HCT116 (cell line): ENCODE measurements around the gene SDC3.

Experiments
- ATF3 ChIP-seq: IDR thresholded peaks from 2 replicates; pipeline ENCODE4 v1.6.1; 2012
- CTCF ChIP-seq, 3 experiments: fragments of 200-600 bp in 1 of 3; sonication (generic) in 1 of 3; IDR thresholded peaks in 2 of 3; conservative IDR thresholded peaks in 1 of 3; 2 replicates each; pipeline ENCODE4 v1.5.1; 2012 to 2017; ENCODE audit warnings: low read depth in 2 of 3, low read length in 2 of 3, antibody characterized with exemption in 1 of 3, borderline replicate concordance in 1 of 3, control low read depth in 1 of 3, mild to moderate bottlenecking in 1 of 3, mixed read lengths in 1 of 3, mixed run types in 1 of 3, moderate library complexity in 1 of 3; ENCODE audit not compliant: insufficient read depth in 1 of 3
- TCF7L2 ChIP-seq: IDR thresholded peaks from 2 replicates; pipeline ENCODE4 v1.7.0; 2011; ENCODE audit warnings: borderline replicate concordance, inconsistent platforms; ENCODE audit not compliant: insufficient read depth, insufficient read length; ENCODE audit errors: extremely low read depth

GRCh38 chr1:30904962-30905335 lies 3.6 kb downstream of the SDC3 start:
- TF ChIP-seq CTCF (IDR thresholded peaks at IDR 0.05 in 2 of 3, conservative IDR thresholded peaks at IDR 0.05 in 1 of 3; ENCODE audit: borderline replicate concordance in 1 of 3, insufficient read depth in 1 of 3, low read depth in 2 of 3, low read length in 2 of 3) (no peak), ATF3 (no peak), TCF7L2 (no peak)
